ENCODE measurements around the gene TSHZ1.

The TSHZ1 gene

DNA sequence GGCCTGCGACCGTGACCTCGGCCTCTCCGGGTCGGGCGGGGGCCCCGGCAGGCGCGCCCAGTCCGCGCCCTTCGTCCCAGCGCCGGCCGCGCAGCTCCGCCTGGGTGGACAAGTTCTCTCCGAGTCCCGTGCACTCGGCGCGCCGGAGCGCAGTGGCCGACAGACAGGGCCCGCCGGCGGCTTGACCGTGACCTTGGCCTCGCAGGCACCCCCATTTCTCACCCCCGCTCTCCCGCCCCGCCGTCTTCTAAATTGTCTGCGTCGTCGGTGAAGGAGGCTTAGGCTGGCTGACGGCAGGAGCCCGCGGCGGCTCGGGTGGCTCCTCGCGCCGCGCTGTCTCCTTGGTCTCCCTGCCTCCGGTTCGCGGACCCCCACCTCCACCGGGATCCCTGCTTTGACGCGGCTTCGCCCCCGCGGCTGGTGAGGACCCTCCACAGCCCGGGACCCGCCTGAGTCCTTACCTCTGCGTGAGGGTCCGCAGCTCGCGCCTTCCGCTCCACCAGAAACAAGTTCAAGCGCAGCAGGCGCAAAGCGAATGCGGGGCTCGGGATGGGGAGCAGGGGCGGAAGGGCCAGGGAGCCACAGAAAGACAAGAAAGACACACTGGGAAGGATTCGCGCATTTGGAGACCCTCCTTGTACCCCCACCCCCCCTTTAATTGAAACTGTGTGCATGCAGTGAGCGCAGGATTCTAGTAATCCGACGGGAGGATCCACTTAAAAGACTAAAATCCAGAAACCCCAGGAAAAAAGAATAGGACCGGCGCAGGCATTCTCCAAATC lies 5.7 kb upstream of the TSHZ1 start:
- Histone ChIP-seq H3K4me1 (ENCODE audit: control insufficient read depth, insufficient read depth, low read length) (peaks cover 20% of the 10 kb centered on the region), H3K9me3 (ENCODE audit: control insufficient read depth, insufficient read depth, low read length) (no peaks in the 10 kb centered on the region), H3K27me3 (ENCODE audit: control insufficient read depth, insufficient read depth, low read length) (peaks cover 75% of the 10 kb centered on the region), H3K9ac (ENCODE audit: low read depth, low read length) (no peak overlapping the region), H3K4me3 (ENCODE audit: low read depth, low read length) (peak overlapping the region; percentile 59), H3K36me3 (ENCODE audit: control insufficient read depth, insufficient read depth, low read length) (no peaks in the 10 kb centered on the region)

DNA sequence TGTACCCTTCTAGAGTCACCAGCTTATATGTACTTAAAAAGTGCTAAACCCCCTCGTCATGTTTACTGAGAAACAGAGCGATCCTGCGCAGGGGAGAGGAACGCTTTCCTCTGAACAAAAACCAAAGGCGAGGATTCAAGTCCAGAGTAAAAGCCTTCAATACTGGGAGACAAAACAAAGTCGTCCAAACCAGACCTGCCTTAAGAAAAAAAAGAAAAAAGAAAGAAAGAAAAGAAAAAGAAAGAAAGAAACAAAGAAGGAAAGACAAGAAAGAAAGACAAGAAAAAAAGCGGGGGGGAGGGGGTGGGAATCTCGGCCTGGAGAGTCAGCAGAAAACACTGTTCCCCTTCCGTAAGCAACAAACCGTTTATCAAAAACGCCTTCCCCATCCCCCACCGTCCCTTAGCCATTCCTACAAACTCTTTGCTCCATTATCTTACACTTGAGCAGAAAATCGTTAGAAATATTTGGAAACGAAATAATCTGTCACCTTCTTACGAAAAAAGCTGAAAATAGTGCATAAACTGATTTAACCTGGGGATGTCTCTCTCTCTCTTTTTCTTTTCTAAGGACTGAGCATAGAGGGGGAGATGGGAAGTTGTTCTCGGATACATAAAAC lies 5.0 kb upstream of the TSHZ1 start:
- H3K36me3 ChIP-seq (ENCODE audit: control insufficient read depth, insufficient read depth, low read length), result no peaks in the 10 kb centered on the region
- peaks cover 82% of the 10 kb centered on the region for H3K27me3 ChIP-seq (ENCODE audit: control insufficient read depth, insufficient read depth, low read length)
- H3K9ac ChIP-seq (ENCODE audit: low read depth, low read length), result no peak overlapping the region
- H3K4me3 ChIP-seq (ENCODE audit: low read depth, low read length), result peak overlapping the region; percentile 59
- no peaks in the 10 kb centered on the region for H3K9me3 ChIP-seq (ENCODE audit: control insufficient read depth, insufficient read depth, low read length)
- H3K4me1 ChIP-seq (ENCODE audit: control insufficient read depth, insufficient read depth, low read length), result peaks cover 23% of the 10 kb centered on the region

DNA sequence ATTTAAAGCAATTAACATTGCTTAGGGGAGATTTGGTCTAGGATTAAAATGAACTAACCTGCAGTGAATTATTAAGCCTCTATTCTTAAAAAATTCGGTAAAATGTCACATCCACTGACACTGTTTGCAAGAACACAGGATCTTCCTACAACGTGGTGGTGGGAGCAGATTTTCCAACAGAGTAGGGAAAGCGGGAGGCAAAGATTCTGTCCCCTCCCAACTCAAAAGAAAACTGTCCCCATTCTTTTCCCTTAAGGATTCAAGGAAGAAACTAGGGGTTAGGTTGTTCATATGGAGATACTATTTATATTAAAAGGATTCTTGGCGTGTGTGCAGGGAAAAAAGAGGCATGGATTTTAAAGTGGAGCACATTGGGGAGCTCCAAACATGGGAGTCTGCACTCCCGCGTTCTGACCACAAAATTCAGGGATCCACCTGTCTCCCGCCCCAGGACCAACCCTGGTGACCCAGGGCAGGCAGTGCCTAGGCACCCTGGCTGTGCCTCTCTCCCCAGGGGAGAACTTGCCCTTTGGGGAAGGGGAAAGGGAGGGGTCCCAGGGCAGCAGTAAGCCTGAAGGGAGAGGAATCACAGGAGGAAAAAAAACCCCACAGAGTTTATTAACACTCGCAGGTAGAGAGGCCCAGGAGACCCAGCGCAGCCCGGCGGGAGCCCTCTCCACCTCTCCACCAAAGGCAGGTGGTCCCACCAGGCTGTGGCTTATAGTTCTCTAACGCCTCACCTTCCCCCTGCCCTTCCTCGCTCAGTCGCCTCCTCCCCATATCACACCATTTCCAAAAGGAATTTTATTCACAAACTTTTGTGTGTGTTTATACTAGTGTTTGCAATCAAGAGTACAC lies 3.9 kb upstream of the TSHZ1 start:
- H3K4me1 ChIP-seq (ENCODE audit: control insufficient read depth, insufficient read depth, low read length), result peaks cover 23% of the 10 kb centered on the region
- peaks cover 83% of the 10 kb centered on the region for H3K27me3 ChIP-seq (ENCODE audit: control insufficient read depth, insufficient read depth, low read length)
- no peaks in the 10 kb centered on the region for H3K36me3 ChIP-seq (ENCODE audit: control insufficient read depth, insufficient read depth, low read length)
- H3K4me3 ChIP-seq (ENCODE audit: low read depth, low read length), result peak overlapping the region; percentile 3
- H3K9ac ChIP-seq (ENCODE audit: low read depth, low read length), result no peak overlapping the region
- H3K9me3 ChIP-seq (ENCODE audit: control insufficient read depth, insufficient read depth, low read length), result no peaks in the 10 kb centered on the region

GRCh38 chr18:75207310-75208154 lies 3.1 kb upstream of the TSHZ1 start:
- Histone ChIP-seq H3K9ac (ENCODE audit: low read depth, low read length) (no peak overlapping the region), H3K4me1 (ENCODE audit: control insufficient read depth, insufficient read depth, low read length) (peaks cover 23% of the 10 kb centered on the region), H3K36me3 (ENCODE audit: control insufficient read depth, insufficient read depth, low read length) (no peaks in the 10 kb centered on the region), H3K27me3 (ENCODE audit: control insufficient read depth, insufficient read depth, low read length) (peaks cover 78% of the 10 kb centered on the region), H3K4me3 (ENCODE audit: low read depth, low read length) (peak overlapping the region; percentile 51), H3K9me3 (ENCODE audit: control insufficient read depth, insufficient read depth, low read length) (no peaks in the 10 kb centered on the region)

DNA sequence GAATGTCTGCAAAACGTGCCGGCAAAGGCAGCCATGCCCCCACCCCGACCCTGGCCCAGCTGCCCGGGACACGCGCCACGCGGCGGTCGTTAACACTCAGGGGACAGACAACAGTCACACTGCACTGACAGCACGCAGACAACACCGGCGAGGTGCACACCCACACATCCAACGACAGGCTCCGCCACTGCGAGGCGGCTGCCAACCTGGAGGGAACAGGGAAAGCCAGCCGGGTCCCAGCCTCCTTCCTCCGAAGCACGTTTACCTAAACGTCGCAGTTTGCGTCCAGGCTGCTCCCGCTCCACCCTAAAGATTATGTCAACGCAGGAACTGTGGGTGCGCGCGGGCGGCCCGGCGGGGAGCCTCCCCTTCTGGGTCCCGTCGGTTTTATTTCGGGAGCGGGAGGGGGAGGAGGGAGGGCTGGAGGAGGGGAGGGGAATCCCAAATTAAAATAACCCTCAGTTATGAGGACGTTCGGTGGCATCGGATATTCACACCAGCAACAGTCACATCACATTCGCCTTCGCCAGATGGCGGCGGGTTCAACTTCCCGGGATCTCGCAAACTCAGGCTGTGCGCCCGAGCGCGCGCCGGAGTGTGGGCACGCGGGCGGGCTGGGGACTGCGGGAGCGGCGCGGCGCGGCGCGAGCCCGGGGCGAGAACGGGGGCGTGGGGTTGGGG lies 2.3 kb upstream of the TSHZ1 start:
- Histone ChIP-seq H3K9ac (ENCODE audit: low read depth, low read length) (no peak overlapping the region), H3K4me3 (ENCODE audit: low read depth, low read length) (peak overlapping the region; percentile 51), H3K9me3 (ENCODE audit: control insufficient read depth, insufficient read depth, low read length) (no peaks in the 10 kb centered on the region), H3K36me3 (ENCODE audit: control insufficient read depth, insufficient read depth, low read length) (no peaks in the 10 kb centered on the region), H3K27me3 (ENCODE audit: control insufficient read depth, insufficient read depth, low read length) (peaks cover 78% of the 10 kb centered on the region), H3K4me1 (ENCODE audit: control insufficient read depth, insufficient read depth, low read length) (peaks cover 23% of the 10 kb centered on the region)

DNA sequence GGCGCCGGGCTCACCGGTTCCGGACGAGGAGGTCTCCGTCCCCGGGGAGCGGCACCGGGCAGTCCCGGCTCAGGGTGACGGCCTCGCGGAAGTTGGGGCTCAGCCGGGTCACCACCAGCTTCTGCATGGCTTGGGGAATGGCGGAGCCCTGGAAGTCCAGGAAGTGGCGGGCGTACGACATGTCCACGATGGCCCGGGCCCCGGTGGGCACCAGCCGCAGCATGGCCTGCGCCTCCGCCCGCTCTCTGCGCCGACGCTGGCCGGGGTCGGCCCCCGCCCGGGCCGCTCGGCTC lies 1.8 kb upstream of the TSHZ1 start:
- H3K4me1 ChIP-seq (ENCODE audit: control insufficient read depth, insufficient read depth, low read length), result peaks cover 21% of the 10 kb centered on the region

DNA sequence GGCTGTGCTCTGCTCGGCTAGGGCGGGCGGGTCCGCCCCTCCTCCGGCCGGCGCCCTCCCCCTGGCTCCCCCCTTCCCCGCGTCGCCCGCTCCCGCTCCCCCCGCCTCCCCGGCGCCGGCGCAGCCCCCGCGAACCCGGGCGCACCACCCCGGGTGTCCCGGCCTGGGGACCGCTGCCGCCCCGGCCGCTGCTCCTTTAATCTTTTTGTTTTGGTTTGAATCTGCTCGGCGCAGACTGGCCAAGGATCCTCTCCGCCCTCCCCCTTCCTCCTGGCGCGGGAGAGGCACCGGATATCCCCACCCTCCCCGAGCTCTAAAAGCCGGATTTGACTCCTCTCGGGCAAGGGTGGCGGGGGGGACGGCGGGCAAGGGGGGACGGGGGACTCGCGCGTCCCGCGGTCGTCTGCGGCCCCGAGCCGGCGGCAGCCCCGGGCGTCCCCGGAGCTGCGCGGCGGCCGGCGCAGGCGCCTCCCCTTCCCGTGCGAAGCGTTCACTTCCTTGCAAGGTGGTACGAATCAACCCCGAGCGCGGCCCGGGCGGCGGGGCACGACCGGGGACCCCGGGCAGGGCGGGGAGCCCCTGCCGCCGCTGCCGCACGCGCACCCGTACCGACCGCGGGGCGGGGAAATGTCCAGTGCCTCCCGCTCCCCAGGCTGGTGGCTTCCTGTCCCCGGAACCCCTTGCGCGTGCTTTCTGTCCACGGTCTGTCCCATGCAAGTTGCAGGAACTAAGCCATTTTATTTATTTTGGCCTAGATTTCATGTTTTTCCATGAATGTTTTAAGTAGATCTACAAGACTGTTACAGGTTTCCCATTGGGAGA lies 1.3 kb upstream of the TSHZ1 start, which contains the start of gene PTGR3:
Gene PTGR3 (minus strand): TSS at position 11 of the 822 bp plus-strand sequence. CDS start 81 bp downstream, outside the sequence.
- Histone ChIP-seq H3K9me3 (ENCODE audit: control insufficient read depth, insufficient read depth, low read length) (no peaks in the 10 kb centered on the region), H3K36me3 (ENCODE audit: control insufficient read depth, insufficient read depth, low read length) (no peaks in the 10 kb centered on the region), H3K9ac (ENCODE audit: low read depth, low read length) (no peak within 1 kb of the TSS), H3K4me1 (ENCODE audit: control insufficient read depth, insufficient read depth, low read length) (peaks cover 21% of the 10 kb centered on the region), H3K27me3 (ENCODE audit: control insufficient read depth, insufficient read depth, low read length) (peaks cover 78% of the 10 kb centered on the region), H3K4me3 (ENCODE audit: low read depth, low read length) (peak within 1 kb of the TSS; percentile 78)

More for the DNA sequence above, 1.8 kb upstream of the TSHZ1 start:
- H3K4me3 ChIP-seq (ENCODE audit: low read depth, low read length), result peak overlapping the region; percentile 51
- H3K9ac ChIP-seq (ENCODE audit: low read depth, low read length), result no peak overlapping the region
- H3K27me3 ChIP-seq (ENCODE audit: control insufficient read depth, insufficient read depth, low read length), result peaks cover 78% of the 10 kb centered on the region
- no peaks in the 10 kb centered on the region for H3K9me3 ChIP-seq (ENCODE audit: control insufficient read depth, insufficient read depth, low read length)
- H3K36me3 ChIP-seq (ENCODE audit: control insufficient read depth, insufficient read depth, low read length), result no peaks in the 10 kb centered on the region

GRCh38 chr18:75209951-75210258 lies 692 bp upstream of the TSHZ1 start:
- Histone ChIP-seq H3K9ac (ENCODE audit: low read depth, low read length) (no peak overlapping the region), H3K9me3 (ENCODE audit: control insufficient read depth, insufficient read depth, low read length) (no peaks in the 10 kb centered on the region), H3K4me1 (ENCODE audit: control insufficient read depth, insufficient read depth, low read length) (peaks cover 21% of the 10 kb centered on the region), H3K27me3 (ENCODE audit: control insufficient read depth, insufficient read depth, low read length) (peaks cover 78% of the 10 kb centered on the region), H3K4me3 (ENCODE audit: low read depth, low read length) (peak overlapping the region; percentile 78), H3K36me3 (ENCODE audit: control insufficient read depth, insufficient read depth, low read length) (no peaks in the 10 kb centered on the region)

GRCh38 chr18:75211002-75211621 lies 515 bp downstream of the TSHZ1 start:
- Histone ChIP-seq H3K27me3 (ENCODE audit: control insufficient read depth, insufficient read depth, low read length) (peaks cover 68% of the 10 kb centered on the region), H3K4me1 (ENCODE audit: control insufficient read depth, insufficient read depth, low read length) (peaks cover 14% of the 10 kb centered on the region), H3K36me3 (ENCODE audit: control insufficient read depth, insufficient read depth, low read length) (no peaks in the 10 kb centered on the region), H3K9ac (ENCODE audit: low read depth, low read length) (no peak overlapping the region), H3K4me3 (ENCODE audit: low read depth, low read length) (peak overlapping the region; percentile 78), H3K9me3 (ENCODE audit: control insufficient read depth, insufficient read depth, low read length) (no peaks in the 10 kb centered on the region)

DNA sequence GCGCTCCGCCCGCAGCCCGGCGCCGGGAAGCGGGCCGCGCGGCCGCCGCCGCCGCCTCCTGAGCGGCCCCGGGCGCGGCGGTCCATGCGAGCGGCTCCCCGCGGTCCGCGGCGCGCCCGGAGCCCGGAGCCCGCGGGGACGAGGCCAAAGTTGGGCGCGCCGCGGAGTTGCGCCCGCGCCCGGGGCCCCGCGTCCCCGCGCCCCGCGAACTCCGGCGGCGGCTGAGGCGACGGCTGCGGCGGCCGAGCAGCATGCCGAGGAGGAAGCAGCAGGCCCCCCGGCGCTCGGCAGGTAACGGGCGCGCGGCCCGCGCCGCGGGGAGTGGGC lies 992 bp downstream of the TSHZ1 start:
- Histone ChIP-seq H3K9ac (ENCODE audit: low read depth, low read length) (no peak overlapping the region), H3K4me3 (ENCODE audit: low read depth, low read length) (peak overlapping the region; percentile 46), H3K36me3 (ENCODE audit: control insufficient read depth, insufficient read depth, low read length) (no peaks in the 10 kb centered on the region), H3K9me3 (ENCODE audit: control insufficient read depth, insufficient read depth, low read length) (no peaks in the 10 kb centered on the region), H3K27me3 (ENCODE audit: control insufficient read depth, insufficient read depth, low read length) (peaks cover 63% of the 10 kb centered on the region), H3K4me1 (ENCODE audit: control insufficient read depth, insufficient read depth, low read length) (peaks cover 14% of the 10 kb centered on the region)

Data from iPS-15b (cell line).